IPS-20b (cell line): ENCODE results near the gene PSG7.
"Not testable (repeated sequence)": the region's sequence is repeated elsewhere in the genome, so short reads cannot be mapped to it uniquely, and the experiment has no call there.

ENCODE experiments used
- H3K27ac ChIP-seq: one replicate; pipeline ENCODE4 v1.5.1; 2013; ENCODE audit warnings: low read length
- H3K27me3 ChIP-seq: 2 replicates; pipeline ENCODE4 v1.6.1; 2013; ENCODE audit warnings: mild to moderate bottlenecking, low read length, inconsistent platforms; ENCODE audit not compliant: insufficient read depth
- H3K36me3 ChIP-seq: 2 replicates; pipeline ENCODE4 v1.6.1; 2013; ENCODE audit warnings: low read depth, mild to moderate bottlenecking, inconsistent platforms, low read length, moderate library complexity; ENCODE audit not compliant: insufficient read depth
- H3K4me1 ChIP-seq: 2 replicates; pipeline ENCODE4 v1.6.1; 2013; ENCODE audit warnings: mild to moderate bottlenecking, control low read depth, inconsistent platforms, low read length, moderate library complexity; ENCODE audit not compliant: insufficient read depth
- H3K4me3 ChIP-seq: 2 replicates; pipeline ENCODE4 v1.5.1; 2013; ENCODE audit warnings: mild to moderate bottlenecking, low read length, inconsistent platforms
- H3K9ac ChIP-seq: 2 replicates; pipeline ENCODE4 v1.6.1; 2013; ENCODE audit warnings: low read depth, mild to moderate bottlenecking, inconsistent platforms, low read length, moderate library complexity
- H3K9me3 ChIP-seq: 2 replicates; pipeline ENCODE4 v1.6.1; 2013; ENCODE audit warnings: mild to moderate bottlenecking, low read depth, low read length, inconsistent platforms; ENCODE audit not compliant: insufficient read depth

The PSG7 gene

DNA sequence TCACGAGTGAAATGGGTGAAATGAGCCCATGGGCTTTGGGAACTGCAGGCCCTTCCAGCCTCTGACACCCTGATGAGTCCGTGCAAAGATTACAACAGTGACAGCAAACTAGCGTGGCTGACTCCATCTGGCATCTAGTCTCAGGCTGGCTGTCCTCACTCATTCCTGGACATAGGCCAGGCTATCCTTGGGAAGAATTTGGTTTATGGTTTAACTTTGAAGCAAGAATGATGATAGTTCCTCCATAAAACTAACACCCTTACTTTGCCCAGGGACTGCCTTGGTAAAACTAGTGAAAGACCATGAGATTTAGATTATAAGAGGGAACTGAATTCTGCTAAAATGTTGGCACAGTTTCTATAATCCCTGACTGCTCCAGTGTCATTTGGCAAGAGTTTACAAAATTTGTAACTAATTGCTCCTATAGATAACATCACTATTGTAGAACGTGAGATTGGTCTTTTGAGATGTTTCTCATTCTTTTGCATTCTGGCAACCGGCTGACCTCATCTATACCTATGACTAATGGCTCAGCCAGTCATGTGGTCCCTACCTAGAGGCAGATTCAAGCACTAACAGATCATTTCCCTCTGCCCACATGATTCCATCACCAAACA lies 4.4 kb downstream of the PSG7 start:
- not testable (repeated sequence) for H3K27me3 ChIP-seq, H3K9me3 ChIP-seq, H3K4me1 ChIP-seq, H3K9ac ChIP-seq, H3K4me3 ChIP-seq, H3K27ac ChIP-seq, H3K36me3 ChIP-seq

DNA sequence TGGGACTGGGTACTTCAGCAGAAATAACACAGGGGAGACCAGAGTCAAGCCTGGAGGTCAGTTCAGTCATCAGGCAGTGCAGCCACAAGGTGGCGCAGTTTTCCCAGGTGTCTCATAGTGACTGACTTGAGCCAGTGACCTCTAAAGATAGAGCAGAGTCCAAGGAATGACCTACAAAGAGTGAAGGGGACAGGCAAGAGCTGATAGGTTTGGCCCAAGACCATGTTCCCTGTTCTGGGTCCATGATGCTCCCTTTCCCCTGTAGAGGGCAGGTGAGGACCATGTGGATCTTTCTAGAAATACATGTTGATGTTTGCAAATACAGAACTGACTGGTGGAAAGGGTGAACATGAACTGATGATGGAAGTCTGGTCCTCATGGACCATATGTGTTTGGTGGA lies 6.8 kb downstream of the PSG7 start:
- H3K4me1 ChIP-seq, H3K9ac ChIP-seq, H3K9me3 ChIP-seq, H3K27me3 ChIP-seq, H3K36me3 ChIP-seq, H3K4me3 ChIP-seq, H3K27ac ChIP-seq: not testable (repeated sequence)

DNA sequence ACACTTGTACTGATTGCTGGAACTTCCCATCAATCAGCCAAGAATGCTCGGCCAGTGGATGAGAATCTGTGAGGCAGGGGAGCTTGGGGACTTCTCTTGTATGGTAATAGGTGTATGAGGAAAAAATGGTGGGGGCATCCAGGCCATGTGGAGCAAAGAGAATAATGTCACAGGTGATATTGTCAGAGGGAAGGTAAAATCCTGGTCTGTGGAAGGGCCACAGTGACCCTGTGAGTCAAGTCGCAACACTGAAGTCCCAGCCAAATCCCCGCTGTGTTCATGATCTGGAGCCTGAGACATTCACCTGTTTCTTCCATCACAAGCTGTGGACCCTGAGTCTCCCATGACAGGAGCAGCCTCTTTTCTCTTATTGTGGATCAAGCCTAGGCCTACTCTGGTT lies 8.1 kb downstream of the PSG7 start:
- no peaks in the 10 kb centered on the region for H3K9me3 ChIP-seq
- no peak overlapping the region for H3K4me3 ChIP-seq
- H3K4me1 ChIP-seq: no peaks in the 10 kb centered on the region
- no peak overlapping the region for H3K9ac ChIP-seq
- H3K36me3 ChIP-seq: no peaks in the 10 kb centered on the region
- no peak overlapping the region for H3K27ac ChIP-seq
- no peaks in the 10 kb centered on the region for H3K27me3 ChIP-seq

GRCh38 chr19:42926781-42927180 lies 10.2 kb downstream of the PSG7 start:
- Histone ChIP-seq H3K27ac (no peak overlapping the region), H3K36me3 (no peaks in the 10 kb centered on the region), H3K27me3 (no peaks in the 10 kb centered on the region), H3K4me3 (no peak overlapping the region), H3K9ac (no peak overlapping the region), H3K9me3 (no peaks in the 10 kb centered on the region), H3K4me1 (no peaks in the 10 kb centered on the region)

- H3K9ac ChIP-seq, H3K4me3 ChIP-seq, H3K27ac ChIP-seq, H3K27me3 ChIP-seq, H3K36me3 ChIP-seq, H3K9me3 ChIP-seq, H3K4me1 ChIP-seq: not testable (repeated sequence)
Measured at GRCh38 chr19:42923106-42923505, 13.9 kb downstream of the PSG7 start.

- H3K27me3 ChIP-seq, H3K36me3 ChIP-seq, H3K9me3 ChIP-seq, H3K9ac ChIP-seq, H3K4me1 ChIP-seq, H3K27ac ChIP-seq, H3K4me3 ChIP-seq: not testable (repeated sequence)
Measured at GRCh38 chr19:42920971-42921370, 16.0 kb downstream of the PSG7 start.

DNA sequence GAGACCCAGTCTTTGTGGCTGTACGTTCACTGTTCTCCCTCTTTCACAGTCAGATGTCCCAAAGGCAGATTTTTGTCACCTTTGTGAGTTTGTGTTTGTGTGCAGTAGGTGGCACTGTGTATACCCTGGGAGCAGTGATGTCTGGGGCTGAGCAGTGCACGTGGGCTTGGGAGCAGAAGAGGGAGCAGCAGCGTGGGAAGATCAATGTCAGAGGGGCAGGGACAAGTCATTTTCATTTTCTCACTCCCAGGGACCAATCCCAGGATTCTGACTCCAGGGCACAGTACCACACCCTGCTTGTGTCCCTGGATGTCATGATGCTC lies 17.3 kb downstream of the PSG7 start:
- H3K9ac ChIP-seq: no peak overlapping the region
- H3K27ac ChIP-seq: no peak overlapping the region
- H3K27me3 ChIP-seq: no peaks in the 10 kb centered on the region
- no peaks in the 10 kb centered on the region for H3K4me1 ChIP-seq
- H3K4me3 ChIP-seq: no peak overlapping the region
- no peaks in the 10 kb centered on the region for H3K36me3 ChIP-seq
- H3K9me3 ChIP-seq: no peaks in the 10 kb centered on the region

- H3K27me3 ChIP-seq, H3K27ac ChIP-seq, H3K9me3 ChIP-seq, H3K4me1 ChIP-seq, H3K4me3 ChIP-seq, H3K36me3 ChIP-seq, H3K9ac ChIP-seq: not testable (repeated sequence)
Measured at GRCh38 chr19:42919070-42919756, 17.8 kb downstream of the PSG7 start.

- not testable (repeated sequence) for H3K4me1 ChIP-seq, H3K9ac ChIP-seq, H3K4me3 ChIP-seq, H3K36me3 ChIP-seq, H3K27me3 ChIP-seq, H3K9me3 ChIP-seq, H3K27ac ChIP-seq
Measured at GRCh38 chr19:42918377-42919069, 18.5 kb downstream of the PSG7 start.

GRCh38 chr19:42917634-42918033 lies 19.4 kb downstream of the PSG7 start, which contains the start of gene PSG6:
Gene PSG6 (minus strand): TSS chr19:42917894. CDS start chr19:42917792, 102 bp downstream.
- H3K36me3 ChIP-seq, H3K9me3 ChIP-seq, H3K9ac ChIP-seq, H3K4me3 ChIP-seq, H3K27me3 ChIP-seq, H3K27ac ChIP-seq, H3K4me1 ChIP-seq: not testable (repeated sequence)

DNA sequence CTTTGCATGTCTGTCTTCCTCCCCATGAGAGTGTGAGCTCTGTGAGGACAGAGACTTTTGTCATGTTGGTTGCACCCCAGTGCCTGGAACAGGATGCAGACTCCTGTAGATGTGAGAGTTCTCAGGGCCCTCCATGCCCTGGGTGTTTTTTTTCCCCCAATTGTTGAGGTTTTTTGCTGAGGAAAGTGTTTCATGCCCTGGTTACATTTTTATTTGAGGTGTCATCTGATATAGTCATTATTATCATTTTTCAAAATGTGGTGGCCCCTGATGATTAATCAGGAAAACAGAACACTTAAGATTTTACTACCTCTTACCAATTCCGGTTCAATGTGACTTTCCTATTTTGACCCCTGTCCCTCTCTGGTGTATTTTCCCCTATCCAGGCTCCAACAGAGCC lies 20.1 kb downstream of the PSG7 start:
- not testable (repeated sequence) for H3K4me1 ChIP-seq, H3K4me3 ChIP-seq, H3K9ac ChIP-seq, H3K36me3 ChIP-seq, H3K9me3 ChIP-seq, H3K27ac ChIP-seq, H3K27me3 ChIP-seq

GRCh38 chr19:42913516-42913915 lies 23.5 kb downstream of the PSG7 start:
- H3K9me3 ChIP-seq, H3K4me1 ChIP-seq, H3K36me3 ChIP-seq: not testable (repeated sequence)

More at GRCh38 chr19:42913516-42913915, 23.5 kb downstream of the PSG7 start:
- not testable (repeated sequence) for H3K9ac ChIP-seq, H3K27me3 ChIP-seq, H3K27ac ChIP-seq, H3K4me3 ChIP-seq
